ENCODE results near the gene CFAP47. TPM values are rescaled to one million over a fixed set of nuclear protein-coding genes. Genes with fewer than 3 reads are reported as not detected.

Gene CFAP47
- total RNA-seq, 2 experiments from 2014 or later: not detected

DNA sequence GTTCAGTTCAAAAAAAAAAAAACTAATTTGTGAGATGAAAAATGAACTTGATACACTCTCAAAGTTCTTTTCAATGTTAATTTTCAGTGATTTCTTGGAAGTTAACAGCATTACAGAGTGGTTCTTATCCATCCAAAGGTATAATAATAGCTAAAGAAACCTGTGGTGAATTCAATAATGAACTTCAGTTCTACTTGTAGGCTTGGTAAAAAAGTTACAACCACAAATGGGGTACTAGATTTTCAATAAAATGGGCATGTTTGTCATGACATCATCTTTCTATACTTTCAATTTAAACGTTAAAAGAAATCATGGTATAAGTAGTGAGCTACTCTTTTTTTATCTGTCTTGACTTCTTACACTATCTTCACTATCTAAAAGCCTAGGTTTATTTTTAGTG is 424.8 kb downstream of the CFAP47 start:
- no peak overlapping the region for H2AFZ ChIP-seq (ENCODE audit: low read length)
- H3K4me1 ChIP-seq (ENCODE audit: insufficient read depth, low read length, poor library complexity, severe bottlenecking): no peaks in the 10 kb centered on the region
- TF ChIP-seq, protein P1, sequence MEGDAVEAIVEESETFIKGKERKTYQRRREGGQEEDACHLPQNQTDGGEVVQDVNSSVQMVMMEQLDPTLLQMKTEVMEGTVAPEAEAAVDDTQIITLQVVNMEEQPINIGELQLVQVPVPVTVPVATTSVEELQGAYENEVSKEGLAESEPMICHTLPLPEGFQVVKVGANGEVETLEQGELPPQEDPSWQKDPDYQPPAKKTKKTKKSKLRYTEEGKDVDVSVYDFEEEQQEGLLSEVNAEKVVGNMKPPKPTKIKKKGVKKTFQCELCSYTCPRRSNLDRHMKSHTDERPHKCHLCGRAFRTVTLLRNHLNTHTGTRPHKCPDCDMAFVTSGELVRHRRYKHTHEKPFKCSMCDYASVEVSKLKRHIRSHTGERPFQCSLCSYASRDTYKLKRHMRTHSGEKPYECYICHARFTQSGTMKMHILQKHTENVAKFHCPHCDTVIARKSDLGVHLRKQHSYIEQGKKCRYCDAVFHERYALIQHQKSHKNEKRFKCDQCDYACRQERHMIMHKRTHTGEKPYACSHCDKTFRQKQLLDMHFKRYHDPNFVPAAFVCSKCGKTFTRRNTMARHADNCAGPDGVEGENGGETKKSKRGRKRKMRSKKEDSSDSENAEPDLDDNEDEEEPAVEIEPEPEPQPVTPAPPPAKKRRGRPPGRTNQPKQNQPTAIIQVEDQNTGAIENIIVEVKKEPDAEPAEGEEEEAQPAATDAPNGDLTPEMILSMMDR (conservative IDR thresholded peaks at IDR 0.05; ENCODE audit: low read length): no peak
- no peak for TF ChIP-seq EZH2phosphoT487 (IDR thresholded peaks at IDR 0.05; ENCODE audit: borderline replicate concordance, low read depth, low read length)
- no peaks in the 10 kb centered on the region for H3K79me2 ChIP-seq (ENCODE audit: insufficient read depth, low read depth, low read length)
- H3K9me3 ChIP-seq (ENCODE audit: low read length): no peaks in the 10 kb centered on the region
- no peak overlapping the region for H3K4me3 ChIP-seq (ENCODE audit: low read depth, low read length, poor library complexity, severe bottlenecking)
- no peak for DNase-seq (ENCODE audit: low spot score)
- no peaks in the 10 kb centered on the region for H3K36me3 ChIP-seq (ENCODE audit: insufficient read depth, low read length)
- POLR2A ChIA-PET: no interaction called here
- no peak overlapping the region for H3K27ac ChIP-seq (ENCODE audit: low read depth, low read length, poor library complexity, severe bottlenecking)
- intact Hi-C loops (cut with micrococcal nuclease; ENCODE audit: unreplicated experiment): no loop called here
- H3K4me2 ChIP-seq (ENCODE audit: low read length): no peak overlapping the region
- H4K20me1 ChIP-seq (ENCODE audit: insufficient read depth, low read length): no peaks in the 10 kb centered on the region
- BruUV-seq (replicated peaks): no TSS peak
- H3K9me2 ChIP-seq (ENCODE audit: insufficient read depth, low read length): no peaks in the 10 kb centered on the region
- CTCF ChIA-PET (ENCODE audit: unreplicated experiment): no interaction called here

DNA sequence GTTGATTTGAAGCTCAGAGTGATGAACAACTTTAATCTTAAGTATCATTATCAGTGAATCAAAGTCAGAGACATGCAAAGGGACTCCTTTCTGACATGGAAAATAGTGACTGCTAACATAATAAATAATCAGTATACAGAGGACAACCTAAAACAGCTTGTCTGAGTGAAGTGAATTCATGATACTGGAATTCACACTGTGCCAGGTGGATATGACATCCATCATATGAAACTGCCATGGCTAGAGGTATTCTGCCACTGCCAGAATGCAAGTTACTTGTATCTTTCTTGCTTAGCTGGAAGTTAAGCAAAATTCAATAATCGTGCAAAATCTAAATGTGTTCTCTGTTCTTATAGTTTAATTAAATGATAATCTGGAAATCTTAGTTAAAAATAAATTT is 429.0 kb downstream of the CFAP47 start:
- H3K4me1 ChIP-seq (ENCODE audit: insufficient read depth, low read length, poor library complexity, severe bottlenecking): no peaks in the 10 kb centered on the region
- POLR2A ChIA-PET: no interaction called here
- no TSS peak for BruUV-seq (replicated peaks)

GRCh38 chrX:36357855-36358254 is 438.3 kb downstream of the CFAP47 start:
- intact Hi-C loops (cut with micrococcal nuclease; ENCODE audit: unreplicated experiment): no loop called here
- H3K79me2 ChIP-seq (ENCODE audit: insufficient read depth, low read depth, low read length): no peaks in the 10 kb centered on the region
- BruUV-seq (replicated peaks): no TSS peak
- H3K4me3 ChIP-seq (ENCODE audit: low read depth, low read length, poor library complexity, severe bottlenecking): no peak overlapping the region
- H3K9me2 ChIP-seq (ENCODE audit: insufficient read depth, low read length): no peaks in the 10 kb centered on the region
- no peak for TF ChIP-seq EZH2phosphoT487 (IDR thresholded peaks at IDR 0.05; ENCODE audit: borderline replicate concordance, low read depth, low read length)
- TF ChIP-seq, protein P1 (conservative IDR thresholded peaks at IDR 0.05; ENCODE audit: low read length): no peak
- CTCF ChIA-PET (ENCODE audit: unreplicated experiment): no interaction called here
- no peaks in the 10 kb centered on the region for H4K20me1 ChIP-seq (ENCODE audit: insufficient read depth, low read length)
- H3K27ac ChIP-seq (ENCODE audit: low read depth, low read length, poor library complexity, severe bottlenecking): no peak overlapping the region
- H3K4me2 ChIP-seq (ENCODE audit: low read length): no peak overlapping the region
- POLR2A ChIA-PET: no interaction called here
- H3K4me1 ChIP-seq (ENCODE audit: insufficient read depth, low read length, poor library complexity, severe bottlenecking): no peaks in the 10 kb centered on the region
- H3K9me3 ChIP-seq (ENCODE audit: low read length): no peaks in the 10 kb centered on the region
- H2AFZ ChIP-seq (ENCODE audit: low read length): no peak overlapping the region
- DNase-seq (ENCODE audit: low spot score): no peak
- no peaks in the 10 kb centered on the region for H3K36me3 ChIP-seq (ENCODE audit: insufficient read depth, low read length)

More for the DNA sequence above, 429.0 kb downstream of the CFAP47 start:
- Histone ChIP-seq H3K9me2 (ENCODE audit: insufficient read depth, low read length) (no peaks in the 10 kb centered on the region), H3K36me3 (ENCODE audit: insufficient read depth, low read length) (no peaks in the 10 kb centered on the region), H3K9me3 (ENCODE audit: low read length) (no peaks in the 10 kb centered on the region), H3K4me2 (ENCODE audit: low read length) (no peak overlapping the region), H3K79me2 (ENCODE audit: insufficient read depth, low read depth, low read length) (no peaks in the 10 kb centered on the region), H2AFZ (ENCODE audit: low read length) (no peak overlapping the region), H3K4me3 (ENCODE audit: low read depth, low read length, poor library complexity, severe bottlenecking) (no peak overlapping the region), H4K20me1 (ENCODE audit: insufficient read depth, low read length) (no peaks in the 10 kb centered on the region), H3K27ac (ENCODE audit: low read depth, low read length, poor library complexity, severe bottlenecking) (no peak overlapping the region)
- DNase-seq (ENCODE audit: low spot score): no peak
- CTCF ChIA-PET (ENCODE audit: unreplicated experiment): no interaction called here
- no peak for TF ChIP-seq EZH2phosphoT487 (IDR thresholded peaks at IDR 0.05; ENCODE audit: borderline replicate concordance, low read depth, low read length)
- TF ChIP-seq, protein P1 (conservative IDR thresholded peaks at IDR 0.05; ENCODE audit: low read length): no peak
- intact Hi-C loops (cut with micrococcal nuclease; ENCODE audit: unreplicated experiment): no loop called here

Data from OCI-LY7 (cell line).